ENCODE results near the gene CNST.

CNST gene

DNA sequence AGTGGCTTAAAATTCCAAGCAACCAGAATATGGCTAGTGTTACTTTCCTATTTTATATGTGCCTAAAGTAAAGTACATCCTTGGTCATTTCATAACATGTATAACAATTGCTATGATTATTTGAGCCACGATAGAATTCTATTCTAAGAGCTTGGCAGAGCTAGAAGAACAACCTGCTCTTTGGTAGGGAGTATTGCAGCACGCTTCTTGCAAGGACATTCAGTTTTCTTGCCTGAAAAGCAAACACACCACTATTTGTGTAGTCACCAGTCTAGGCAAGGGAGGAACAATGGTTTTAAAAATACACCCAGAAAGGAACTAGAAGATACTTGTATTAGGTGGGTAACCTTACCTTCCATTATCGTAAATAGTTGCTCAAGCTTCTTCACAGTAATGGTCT, 51.5 kb downstream of the CNST start:
- TF ChIP-seq, protein P1, sequence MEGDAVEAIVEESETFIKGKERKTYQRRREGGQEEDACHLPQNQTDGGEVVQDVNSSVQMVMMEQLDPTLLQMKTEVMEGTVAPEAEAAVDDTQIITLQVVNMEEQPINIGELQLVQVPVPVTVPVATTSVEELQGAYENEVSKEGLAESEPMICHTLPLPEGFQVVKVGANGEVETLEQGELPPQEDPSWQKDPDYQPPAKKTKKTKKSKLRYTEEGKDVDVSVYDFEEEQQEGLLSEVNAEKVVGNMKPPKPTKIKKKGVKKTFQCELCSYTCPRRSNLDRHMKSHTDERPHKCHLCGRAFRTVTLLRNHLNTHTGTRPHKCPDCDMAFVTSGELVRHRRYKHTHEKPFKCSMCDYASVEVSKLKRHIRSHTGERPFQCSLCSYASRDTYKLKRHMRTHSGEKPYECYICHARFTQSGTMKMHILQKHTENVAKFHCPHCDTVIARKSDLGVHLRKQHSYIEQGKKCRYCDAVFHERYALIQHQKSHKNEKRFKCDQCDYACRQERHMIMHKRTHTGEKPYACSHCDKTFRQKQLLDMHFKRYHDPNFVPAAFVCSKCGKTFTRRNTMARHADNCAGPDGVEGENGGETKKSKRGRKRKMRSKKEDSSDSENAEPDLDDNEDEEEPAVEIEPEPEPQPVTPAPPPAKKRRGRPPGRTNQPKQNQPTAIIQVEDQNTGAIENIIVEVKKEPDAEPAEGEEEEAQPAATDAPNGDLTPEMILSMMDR (IDR thresholded peaks at IDR 0.05; ENCODE audit: low read depth, low read length, missing control alignments) = no peak
- no peak for DNase-seq (ENCODE audit: extremely low read depth, low read depth)
- H3K4me3 ChIP-seq (replicated peaks; ENCODE audit: low read depth, low read length) = no peak overlapping the region

DNA sequence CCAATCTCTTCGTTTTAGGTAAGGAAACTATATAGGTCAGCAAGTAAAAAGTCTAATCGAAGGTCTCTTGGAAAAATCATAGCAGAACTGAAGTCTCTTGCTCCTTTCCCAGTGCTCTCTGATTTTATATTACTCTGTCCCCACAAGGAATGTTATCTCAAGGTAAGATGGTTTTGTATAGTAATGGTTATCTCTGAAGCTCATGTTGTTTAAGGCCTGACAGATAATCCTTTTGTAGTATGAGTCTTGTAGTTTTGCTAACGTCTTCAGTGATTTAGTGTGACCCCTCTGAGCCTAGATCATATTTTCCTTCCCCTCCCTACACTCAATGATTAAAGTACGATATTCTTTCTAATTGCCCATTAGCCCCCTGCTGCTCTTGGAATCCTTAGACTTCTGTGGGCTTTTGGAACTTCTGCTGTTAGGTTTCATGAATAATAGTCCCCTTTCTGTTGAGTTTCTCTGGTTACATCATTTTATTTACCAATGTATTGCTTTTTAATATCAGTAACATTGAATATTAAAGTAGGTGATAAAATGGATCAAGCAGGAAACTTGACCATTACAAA, 52.1 kb downstream of the CNST start:
- DNase-seq (ENCODE audit: extremely low read depth, low read depth) = no peak
- no peak overlapping the region for H3K4me3 ChIP-seq (replicated peaks; ENCODE audit: low read depth, low read length)

DNA sequence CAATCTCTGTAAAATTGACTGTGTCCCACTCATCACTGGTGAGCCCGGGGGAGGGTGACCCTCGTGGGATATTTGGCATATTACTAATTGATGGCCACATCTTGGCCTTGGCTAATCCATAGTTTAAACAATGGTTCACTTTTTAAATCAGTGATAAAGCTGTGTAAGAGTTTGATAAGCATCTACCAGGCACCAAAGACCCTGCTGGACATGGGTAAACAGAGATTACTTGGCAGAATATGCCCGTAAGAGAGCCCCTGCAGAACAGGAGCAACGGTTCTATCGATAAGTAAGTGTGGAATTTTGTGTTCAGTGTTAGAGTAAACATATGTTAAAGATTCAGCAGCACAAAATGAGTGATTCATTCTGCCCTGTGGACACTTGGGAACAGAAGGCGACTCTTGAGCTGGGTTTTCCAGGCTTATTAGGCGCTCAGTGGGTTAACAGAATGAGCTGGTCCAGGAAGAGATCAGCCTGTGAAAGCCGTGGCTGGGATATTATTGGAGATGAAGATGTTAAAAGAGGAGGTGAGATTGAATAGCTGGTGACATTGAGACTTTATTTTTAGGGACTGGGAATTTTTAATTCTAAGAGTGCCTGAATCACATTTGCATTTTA, 55.9 kb downstream of the CNST start:
- H3K4me3 ChIP-seq (replicated peaks; ENCODE audit: low read depth, low read length) = no peak overlapping the region
- TF ChIP-seq, protein P1 (IDR thresholded peaks at IDR 0.05; ENCODE audit: low read depth, low read length, missing control alignments) = no peak
- no peak for DNase-seq (ENCODE audit: extremely low read depth, low read depth)

More for the DNA sequence above, 52.1 kb downstream of the CNST start:
- TF ChIP-seq, protein P1 (IDR thresholded peaks at IDR 0.05; ENCODE audit: low read depth, low read length, missing control alignments) = no peak

DNA sequence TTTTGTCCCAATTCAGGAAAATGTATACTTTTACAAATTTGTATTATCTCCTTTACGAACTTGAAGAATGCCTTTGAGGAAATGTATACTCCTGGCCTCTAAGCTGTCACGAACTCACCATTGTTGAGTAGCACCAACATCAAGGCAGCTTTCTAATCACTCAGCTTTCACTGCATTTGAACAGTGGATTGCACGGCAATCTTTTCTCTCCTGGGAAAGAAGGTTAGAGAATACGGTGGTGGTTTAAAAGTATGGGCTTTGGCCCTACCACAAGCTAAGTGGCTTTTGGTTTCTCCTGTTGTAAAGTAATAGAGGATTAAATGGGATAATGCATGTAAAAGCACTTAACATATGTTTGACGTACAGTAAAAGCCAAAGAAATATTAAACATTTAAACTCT, 57.8 kb downstream of the CNST start:
- DNase-seq (ENCODE audit: extremely low read depth, low read depth) = no peak
- TF ChIP-seq, protein P1 (IDR thresholded peaks at IDR 0.05; ENCODE audit: low read depth, low read length, missing control alignments) = no peak
- H3K4me3 ChIP-seq (replicated peaks; ENCODE audit: low read depth, low read length) = no peak overlapping the region

DNA sequence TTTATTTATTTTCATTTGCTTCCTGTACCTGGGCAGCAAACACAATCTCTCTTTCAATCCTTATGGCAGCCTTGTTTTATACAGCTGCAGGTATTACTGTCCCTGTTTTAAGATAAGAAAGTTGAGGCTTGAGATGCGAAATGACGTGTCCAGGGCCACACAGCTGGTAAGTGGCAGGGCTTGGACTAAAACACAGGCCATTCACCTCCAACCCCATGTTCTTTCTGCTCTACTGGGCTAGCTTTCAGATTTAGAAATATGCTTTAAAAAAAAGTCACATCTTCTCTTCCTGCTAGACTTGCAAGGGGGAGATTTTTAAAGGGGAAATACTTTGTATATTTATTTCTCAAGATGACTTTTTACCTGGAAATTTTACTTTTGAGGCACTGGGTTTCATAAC, 62.8 kb downstream of the CNST start:
- DNase-seq (ENCODE audit: extremely low read depth, low read depth) = no peak
- no peak overlapping the region for H3K4me3 ChIP-seq (replicated peaks; ENCODE audit: low read depth, low read length)
- TF ChIP-seq, protein P1 (IDR thresholded peaks at IDR 0.05; ENCODE audit: low read depth, low read length, missing control alignments) = no peak

DNA sequence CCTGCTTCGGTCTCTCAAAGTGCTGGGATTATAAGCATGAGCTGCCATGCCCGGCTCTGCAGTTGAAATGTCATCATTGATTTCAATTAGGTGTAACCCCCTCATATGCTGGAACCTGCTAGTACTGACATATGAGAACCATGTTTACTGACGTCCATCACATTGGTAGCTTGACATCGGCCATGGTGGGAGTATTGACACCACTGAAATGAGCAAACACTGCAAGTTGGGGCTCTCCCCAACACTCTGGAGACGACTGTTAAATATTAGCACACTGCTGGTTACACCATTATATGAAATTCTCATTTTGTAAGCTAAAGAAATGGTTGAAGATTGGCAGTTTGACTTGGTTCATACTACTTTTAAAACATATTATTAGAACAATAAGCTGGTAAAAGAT, 63.7 kb downstream of the CNST start:
- DNase-seq (ENCODE audit: extremely low read depth, low read depth) = no peak
- no peak overlapping the region for H3K4me3 ChIP-seq (replicated peaks; ENCODE audit: low read depth, low read length)
- TF ChIP-seq, protein P1 (IDR thresholded peaks at IDR 0.05; ENCODE audit: low read depth, low read length, missing control alignments) = no peak

DNA sequence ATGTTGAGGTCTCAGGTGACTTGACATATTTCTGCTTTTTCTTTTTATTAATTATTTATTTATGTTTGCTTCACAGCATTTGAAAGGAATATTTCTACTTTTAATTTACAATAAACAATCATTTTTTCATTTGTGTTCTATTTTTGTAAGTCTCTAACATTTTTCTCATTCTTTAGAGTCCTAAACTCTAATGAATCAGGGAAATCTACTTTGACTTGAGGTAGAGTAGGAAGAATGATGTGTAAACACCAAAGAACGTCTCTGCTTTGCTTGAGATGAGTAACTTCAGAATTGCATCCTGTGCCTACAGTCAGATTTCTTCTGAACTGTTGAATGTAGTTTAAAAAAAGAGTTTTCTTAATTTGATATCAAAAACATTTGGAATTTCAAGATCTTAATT, 65.2 kb downstream of the CNST start:
- DNase-seq (ENCODE audit: extremely low read depth, low read depth) = no peak
- TF ChIP-seq, protein P1 (IDR thresholded peaks at IDR 0.05; ENCODE audit: low read depth, low read length, missing control alignments) = no peak
- H3K4me3 ChIP-seq (replicated peaks; ENCODE audit: low read depth, low read length) = no peak overlapping the region
